ENCODE measurements around the gene DCUN1D4.
"Not testable (repeated sequence)": the region's sequence is repeated elsewhere in the genome, so short reads cannot be mapped to it uniquely, and the experiment has no call there.

Gene DCUN1D4

GRCh38 chr4:51855751-51856150 lies 12.8 kb downstream of the DCUN1D4 start:
- DNase-seq: no peak

- no peak for DNase-seq
Measured at GRCh38 chr4:51858605-51859202, 15.8 kb downstream of the DCUN1D4 start.

- DNase-seq: no peak
Measured at GRCh38 chr4:51859476-51860031, 16.6 kb downstream of the DCUN1D4 start.

- DNase-seq: no peak
Measured at GRCh38 chr4:51862199-51862598, 19.2 kb downstream of the DCUN1D4 start.

- no peak for DNase-seq
Measured at GRCh38 chr4:51862781-51863180, 19.8 kb downstream of the DCUN1D4 start.

GRCh38 chr4:51865717-51866116 lies 22.8 kb downstream of the DCUN1D4 start:
- no peak for DNase-seq

GRCh38 chr4:51866835-51867234 lies 23.9 kb downstream of the DCUN1D4 start:
- DNase-seq: no peak

- DNase-seq: no peak
Measured at GRCh38 chr4:51867689-51868448, 24.9 kb downstream of the DCUN1D4 start.

GRCh38 chr4:51868449-51868847 lies 25.5 kb downstream of the DCUN1D4 start:
- DNase-seq: no peak

- DNase-seq: no peak
Measured at GRCh38 chr4:51870441-51871188, 27.7 kb downstream of the DCUN1D4 start.

GRCh38 chr4:51872283-51872997 lies 29.5 kb downstream of the DCUN1D4 start:
- no peak for DNase-seq

GRCh38 chr4:51874551-51874950 lies 31.6 kb downstream of the DCUN1D4 start:
- DNase-seq: no peak

- DNase-seq: no peak
Measured at GRCh38 chr4:51878431-51878830, 35.5 kb downstream of the DCUN1D4 start.

- DNase-seq: no peak
Measured at GRCh38 chr4:51880016-51880915, 37.3 kb downstream of the DCUN1D4 start.

GRCh38 chr4:51884055-51884454 lies 41.1 kb downstream of the DCUN1D4 start:
- no peak for DNase-seq

GRCh38 chr4:51884606-51885005 lies 41.7 kb downstream of the DCUN1D4 start:
- DNase-seq: no peak

- DNase-seq: no peak
Measured at GRCh38 chr4:51885363-51885762, 42.4 kb downstream of the DCUN1D4 start.

- DNase-seq: no peak
Measured at GRCh38 chr4:51890760-51891159, 47.8 kb downstream of the DCUN1D4 start.

- not testable (repeated sequence) for DNase-seq
Measured at GRCh38 chr4:51893402-51893801, 50.4 kb downstream of the DCUN1D4 start.

GRCh38 chr4:51894059-51894645 lies 51.2 kb downstream of the DCUN1D4 start:
- no peak for DNase-seq

GRCh38 chr4:51895158-51895557 lies 52.2 kb downstream of the DCUN1D4 start:
- no peak for DNase-seq

All from stimulated activated CD4-positive, alpha-beta T cell treated with anti-CD3 and anti-CD28 coated beads, Interleukin-4, amount 100 ng/mL, for 4 hours (primary cell).